T-helper 22 cell (primary cell): Measurements from ENCODE around the gene SYNE2.
"Not testable (repeated sequence)": the region's sequence is repeated elsewhere in the genome, so short reads cannot be mapped to it uniquely, and the experiment has no call there.

Experiments
- DNase-seq: peaks from one replicate; pipeline ENCODE4 v3.0.0-alpha.2; 2020; ENCODE audit warnings: low read depth

Gene SYNE2

DNA sequence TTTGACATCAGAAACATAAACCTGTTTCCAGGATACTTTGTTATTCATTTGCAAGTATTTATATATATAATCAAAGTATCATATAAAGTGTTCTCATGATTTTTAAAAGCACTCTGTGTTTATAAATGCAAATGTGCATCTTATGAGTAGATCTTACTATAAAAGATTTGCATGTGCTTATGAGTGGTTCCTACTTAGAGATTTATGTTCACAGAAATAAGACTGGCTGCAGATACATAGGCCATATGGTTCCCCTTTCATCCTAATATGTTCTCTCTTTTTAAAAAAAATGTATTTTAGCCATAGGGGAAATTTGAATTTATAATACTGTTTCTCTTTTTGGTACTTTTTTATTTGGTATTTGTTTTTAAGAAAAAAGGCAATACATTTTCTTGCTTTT is 267.2 kb downstream of the SYNE2 start:
- DNase-seq = no peak

DNA sequence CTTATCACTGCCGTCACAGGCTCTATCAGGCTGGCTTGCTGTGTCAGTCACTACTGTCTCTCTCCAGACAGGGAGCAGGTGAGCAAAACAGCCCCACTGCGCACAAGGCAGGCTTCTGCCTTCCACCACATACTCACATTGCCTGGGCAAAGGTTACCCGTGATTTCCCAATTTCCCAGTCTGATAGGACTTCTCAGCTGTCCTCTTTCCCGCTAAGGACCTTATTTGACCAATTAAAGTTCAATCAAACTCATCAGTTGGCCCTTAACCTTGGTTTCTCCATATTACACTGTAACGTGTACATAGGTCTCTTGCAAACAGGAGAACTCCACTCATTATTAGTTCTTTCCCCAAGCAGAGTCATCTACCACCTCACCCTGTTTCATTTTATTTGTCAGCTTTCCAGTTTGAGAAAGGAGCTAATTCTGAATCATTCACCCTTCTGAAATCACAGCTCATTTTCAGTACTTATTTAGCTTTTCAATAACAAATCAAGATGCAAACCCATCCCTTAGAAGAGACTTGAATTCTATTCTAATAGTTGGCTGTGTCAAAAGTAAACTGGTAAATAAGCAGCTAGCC is 270.5 kb downstream of the SYNE2 start:
- no peak for DNase-seq

DNA sequence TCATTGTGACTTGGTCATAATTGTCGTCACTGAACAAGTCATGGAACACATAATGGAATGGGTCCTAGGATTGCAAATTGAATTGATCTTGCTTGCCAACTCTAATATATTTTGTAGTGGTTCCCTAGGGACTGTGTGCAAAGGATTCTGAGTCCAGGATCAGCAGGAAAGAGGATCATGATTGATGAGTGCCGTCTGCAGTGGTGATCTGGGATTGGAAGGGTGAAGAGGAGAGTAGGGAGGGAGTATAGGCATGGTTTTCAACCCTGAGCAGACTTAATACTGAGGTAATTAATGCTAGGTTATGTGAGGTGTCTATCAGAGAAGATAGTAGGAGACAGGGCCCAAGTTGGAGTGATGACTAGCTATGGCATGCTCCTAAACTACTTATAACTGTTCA is 272.5 kb downstream of the SYNE2 start:
- no peak for DNase-seq

DNA sequence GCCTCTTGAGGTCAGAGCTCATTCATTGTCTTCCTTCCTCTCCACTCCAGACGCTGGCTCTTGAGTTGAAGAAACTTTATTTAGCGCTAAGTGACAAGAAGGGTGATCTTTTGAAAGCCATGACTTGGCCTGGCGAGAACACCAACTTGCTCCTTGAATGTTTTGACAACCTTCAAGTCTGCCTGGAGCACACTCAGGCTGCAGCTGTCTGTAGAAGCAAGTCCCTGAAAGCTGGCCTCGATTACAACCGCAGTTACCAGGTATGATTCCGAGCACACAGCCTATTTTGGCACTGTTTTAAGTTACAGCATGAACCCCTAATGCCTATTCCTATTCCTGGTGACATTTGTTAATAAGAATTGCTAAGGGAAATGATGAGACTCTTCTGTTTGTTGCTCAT is 273.7 kb downstream of the SYNE2 start:
- DNase-seq = no peak

DNA sequence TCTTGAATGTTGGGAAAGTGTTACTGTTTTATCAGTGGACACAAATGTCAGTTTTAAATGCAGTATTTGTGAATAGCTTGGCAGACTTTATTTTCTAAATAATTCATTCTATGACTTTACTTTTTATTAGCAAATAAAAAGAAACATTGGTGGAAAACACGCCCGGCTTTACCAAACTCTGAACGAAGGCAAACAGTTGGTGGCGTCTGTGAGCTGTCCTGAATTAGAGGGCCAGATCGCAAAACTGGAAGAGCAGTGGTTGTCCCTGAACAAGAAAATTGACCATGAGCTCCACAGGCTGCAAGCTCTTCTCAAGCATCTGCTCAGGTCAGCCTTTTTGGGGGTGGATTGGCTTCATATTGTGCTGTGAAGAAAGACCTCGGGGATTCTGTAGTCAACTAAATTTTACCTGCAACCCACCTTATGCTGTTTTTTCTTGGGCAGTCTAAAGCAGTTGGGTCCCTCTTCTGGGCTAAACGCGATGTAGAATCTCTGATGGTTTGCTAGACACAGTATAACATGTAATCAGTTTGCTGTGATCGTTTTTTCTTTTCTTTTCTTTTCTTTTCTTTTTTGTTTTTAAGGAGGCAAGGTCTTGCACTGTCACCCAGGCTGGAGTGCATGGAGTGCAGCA is 285.0 kb downstream of the SYNE2 start:
- DNase-seq = no peak

DNA sequence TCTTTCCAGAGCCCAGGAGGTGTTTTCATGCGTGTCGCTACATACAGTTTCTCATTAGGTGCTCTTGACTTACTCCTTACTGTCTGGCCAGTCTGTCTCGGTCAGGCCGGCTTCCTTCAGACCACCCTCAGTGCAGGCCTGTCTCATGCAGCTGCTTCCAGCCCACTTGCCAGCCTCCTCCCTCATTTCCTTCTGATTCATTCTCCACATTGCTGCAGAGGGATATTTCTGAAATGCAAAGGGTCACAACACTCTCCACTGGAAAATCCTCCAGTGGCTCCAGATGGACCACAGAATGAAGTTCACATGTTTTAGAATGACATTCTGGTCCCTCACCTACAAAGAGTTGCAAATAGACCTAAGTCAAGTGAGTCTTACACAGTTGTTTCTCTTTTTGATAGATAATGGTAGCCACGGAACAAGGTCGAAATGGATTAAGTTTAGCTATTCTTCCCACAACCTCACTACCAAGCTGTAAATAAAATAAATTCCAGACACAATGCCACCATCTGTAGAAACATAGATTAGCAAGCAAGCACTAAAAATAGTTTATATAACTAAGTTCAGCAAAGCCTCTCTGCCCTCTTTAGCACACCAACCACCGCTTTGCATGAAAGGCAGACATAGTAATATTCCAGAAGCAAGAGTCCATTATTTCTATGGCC is 294.5 kb downstream of the SYNE2 start:
- no peak for DNase-seq

DNA sequence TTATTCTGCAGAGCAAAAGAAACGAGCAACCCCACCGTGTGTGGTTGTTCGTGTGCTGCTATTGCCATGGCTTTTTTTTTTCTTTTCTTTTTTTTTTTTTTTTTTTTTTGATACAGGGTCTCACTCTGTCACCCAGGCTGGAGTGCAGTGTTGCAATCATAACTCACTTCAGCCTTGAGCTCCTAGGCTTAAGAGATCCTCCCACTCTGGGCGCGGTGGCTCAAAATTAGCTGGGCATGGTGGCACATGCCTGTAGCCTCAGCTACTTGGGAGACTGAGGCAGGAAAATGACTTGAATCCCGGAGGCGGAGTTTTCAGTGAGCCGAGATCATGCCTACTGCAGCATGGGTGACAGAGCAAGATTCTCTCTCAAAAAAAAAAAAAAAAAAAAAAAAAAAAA is 297.1 kb downstream of the SYNE2 start:
- no peak for DNase-seq

DNA sequence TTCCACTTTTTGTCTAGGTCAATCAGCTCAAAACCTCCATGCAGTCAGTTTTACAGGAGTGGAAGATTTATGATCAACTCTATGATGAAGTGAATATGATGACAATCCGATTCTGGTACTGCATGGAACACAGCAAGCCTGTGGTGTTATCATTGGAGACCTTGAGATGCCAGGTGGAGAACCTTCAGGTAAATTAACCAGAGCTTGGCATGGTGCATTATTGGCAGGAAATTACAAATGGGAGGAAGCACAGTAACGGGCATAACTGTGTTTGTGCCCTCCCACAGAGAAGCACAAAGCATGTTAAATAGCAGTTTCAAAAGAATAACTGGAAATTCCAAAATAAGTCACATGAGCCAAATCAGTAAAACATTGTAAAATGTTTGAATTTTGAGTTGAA is 305.8 kb downstream of the SYNE2 start:
- DNase-seq = no peak

DNA sequence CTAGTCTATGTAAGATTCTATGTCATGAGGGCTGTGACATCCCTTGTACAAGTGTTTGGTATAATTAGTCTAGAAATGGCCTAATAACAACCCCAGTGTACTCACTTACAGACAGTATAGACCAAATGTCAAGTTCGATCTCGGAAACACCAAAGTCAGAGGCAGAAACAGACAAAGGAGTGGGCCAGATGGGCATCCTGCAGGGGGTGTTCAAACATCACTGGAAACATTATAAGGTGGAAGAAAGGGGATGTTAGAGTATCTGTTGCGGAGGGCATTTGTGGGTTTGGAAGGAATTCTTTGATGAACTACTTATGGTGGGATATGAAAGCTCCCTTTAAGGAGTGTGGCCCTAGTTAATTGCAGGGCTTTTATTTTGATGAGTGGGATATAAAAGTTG is 306.8 kb downstream of the SYNE2 start:
- DNase-seq = no peak

DNA sequence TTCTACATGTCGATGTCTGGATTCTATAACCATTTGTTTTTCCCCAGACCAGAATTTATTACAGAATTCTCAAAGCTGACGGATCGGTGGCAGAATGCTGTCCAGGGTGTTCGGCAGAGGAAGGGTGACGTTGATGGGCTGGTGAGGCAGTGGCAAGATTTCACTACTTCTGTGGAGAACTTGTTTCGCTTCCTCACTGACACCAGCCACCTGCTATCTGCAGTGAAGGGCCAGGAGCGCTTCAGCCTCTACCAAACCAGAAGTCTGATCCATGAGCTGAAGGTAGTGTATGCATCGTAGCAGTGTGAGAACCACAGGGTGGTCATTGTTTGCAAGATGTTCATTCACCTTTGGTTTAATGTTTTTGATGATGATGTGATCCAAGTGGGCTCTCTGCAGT is 317.4 kb downstream of the SYNE2 start:
- no peak for DNase-seq

DNA sequence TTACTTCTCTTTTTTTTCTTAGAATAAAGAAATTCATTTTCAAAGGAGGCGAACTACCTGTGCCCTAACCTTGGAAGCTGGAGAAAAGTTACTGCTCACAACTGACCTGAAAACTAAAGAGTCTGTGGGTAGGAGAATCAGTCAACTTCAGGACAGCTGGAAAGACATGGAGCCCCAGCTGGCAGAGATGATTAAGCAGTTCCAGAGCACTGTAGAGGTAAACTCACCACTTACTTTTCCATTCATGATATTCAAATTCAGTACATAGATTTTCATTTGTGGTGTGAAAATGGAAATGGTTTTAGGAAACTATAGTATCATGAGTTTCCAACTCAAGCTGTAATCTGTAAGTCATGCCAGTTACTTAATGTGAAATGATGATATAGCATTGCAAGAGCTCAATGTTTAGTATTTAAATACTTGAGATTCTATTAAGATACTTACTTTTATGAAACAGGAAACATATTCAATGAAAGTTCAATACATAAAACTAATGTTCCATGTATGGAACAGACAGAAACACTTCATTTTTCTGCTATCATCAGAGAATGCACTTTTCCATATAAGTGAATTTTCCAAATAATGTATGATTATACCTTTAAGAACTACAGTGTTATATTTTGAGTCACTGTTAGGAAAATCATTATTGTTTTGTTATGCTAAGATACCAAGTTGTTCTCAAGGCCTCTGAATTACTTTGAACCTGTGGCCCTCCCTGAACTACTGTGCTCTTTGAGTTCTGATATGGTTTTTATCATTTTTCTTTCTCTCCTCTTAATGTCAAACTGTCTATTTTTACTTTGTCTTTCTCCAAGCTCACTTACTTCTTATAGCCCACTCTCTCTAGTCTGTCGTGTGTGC is 322.3 kb downstream of the SYNE2 start:
- no peak for DNase-seq

DNA sequence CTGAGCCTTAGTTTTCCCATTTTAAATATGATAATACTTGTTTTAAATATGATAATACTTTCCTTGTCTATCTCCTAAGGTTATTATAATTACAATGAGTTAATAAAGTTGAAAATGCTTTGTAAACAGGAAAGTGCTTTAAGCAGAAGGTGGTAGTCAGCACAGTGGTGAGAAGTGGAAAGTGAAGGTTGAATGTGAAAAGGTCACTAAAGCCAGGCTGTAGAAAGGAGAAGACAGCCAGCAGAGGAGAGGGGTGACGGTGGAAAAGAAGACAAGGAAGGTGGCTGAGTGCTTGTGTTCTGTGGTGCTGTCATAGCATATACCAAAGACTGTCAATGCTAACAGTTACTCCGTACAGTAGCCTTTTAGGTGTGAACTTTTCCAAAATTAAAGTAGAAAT is 323.5 kb downstream of the SYNE2 start:
- DNase-seq = no peak

DNA sequence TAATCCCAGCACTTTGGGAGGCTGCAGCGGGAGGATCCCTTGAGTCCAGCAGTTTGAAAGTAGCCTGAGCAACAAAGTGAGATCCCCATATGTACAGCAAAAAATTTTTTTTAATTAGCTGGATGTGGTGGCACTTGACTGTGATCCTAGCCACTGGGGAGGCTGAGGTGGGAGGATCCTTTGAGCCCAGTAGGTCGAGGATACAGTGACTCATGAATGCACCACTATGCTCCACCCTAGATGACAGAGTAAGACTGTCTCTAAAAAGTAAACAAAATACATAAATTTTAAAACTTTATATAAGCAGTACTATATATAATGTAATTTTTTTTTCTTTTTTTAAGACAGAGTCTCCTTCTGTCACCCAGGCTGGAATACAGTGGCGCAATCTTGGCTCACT is 326.0 kb downstream of the SYNE2 start:
- no peak for DNase-seq

DNA sequence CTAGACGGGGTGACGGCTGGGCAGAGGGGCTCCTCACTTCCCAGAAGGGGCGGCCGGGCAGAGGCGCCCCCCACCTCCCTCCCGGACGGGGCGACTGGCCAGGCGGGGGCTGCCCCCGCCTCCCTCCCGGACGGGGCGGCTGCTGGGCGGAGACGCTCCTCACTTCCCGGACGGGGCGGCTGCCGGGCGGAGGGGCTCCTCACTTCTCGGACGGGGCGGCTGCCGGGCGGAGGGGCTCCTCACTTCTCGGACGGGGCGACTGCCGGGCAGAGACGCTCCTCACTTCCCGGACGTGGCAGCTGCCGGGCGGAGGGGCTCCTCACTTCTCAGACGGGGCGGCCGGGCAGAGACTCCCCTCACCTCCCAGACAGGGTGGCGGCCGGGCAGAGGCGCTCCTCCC is 330.1 kb downstream of the SYNE2 start:
- not testable (repeated sequence) for DNase-seq

DNA sequence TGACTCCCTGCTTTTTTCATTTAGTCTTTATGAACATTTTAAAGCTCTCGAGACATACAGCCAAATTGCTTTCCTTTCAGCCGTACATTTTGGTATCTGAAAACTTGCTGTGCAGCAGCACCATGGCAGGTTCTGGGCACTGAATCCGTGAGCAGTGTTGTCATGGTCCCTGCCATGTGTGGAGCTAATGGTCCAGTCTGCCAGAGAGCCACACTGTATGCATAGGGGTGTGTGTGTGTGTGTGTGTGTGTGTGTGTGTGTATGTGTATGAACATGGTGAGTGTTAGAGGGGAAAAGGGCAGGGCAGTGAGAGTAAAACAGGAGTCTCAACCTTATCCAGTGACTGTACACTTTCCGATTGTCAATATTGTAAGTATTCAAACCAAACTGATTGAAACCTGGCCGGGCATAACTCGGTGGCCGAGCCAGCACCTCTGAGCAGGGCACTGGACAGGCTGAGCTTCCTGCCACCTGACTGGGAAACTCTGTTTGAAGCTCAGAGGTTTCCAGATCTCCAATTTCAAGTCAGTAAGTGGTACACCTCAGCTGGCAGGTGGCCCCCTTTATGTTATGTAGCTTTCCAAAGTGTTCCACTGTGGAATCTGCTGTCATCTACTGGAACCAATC is 331.4 kb downstream of the SYNE2 start:
- DNase-seq = no peak

DNA sequence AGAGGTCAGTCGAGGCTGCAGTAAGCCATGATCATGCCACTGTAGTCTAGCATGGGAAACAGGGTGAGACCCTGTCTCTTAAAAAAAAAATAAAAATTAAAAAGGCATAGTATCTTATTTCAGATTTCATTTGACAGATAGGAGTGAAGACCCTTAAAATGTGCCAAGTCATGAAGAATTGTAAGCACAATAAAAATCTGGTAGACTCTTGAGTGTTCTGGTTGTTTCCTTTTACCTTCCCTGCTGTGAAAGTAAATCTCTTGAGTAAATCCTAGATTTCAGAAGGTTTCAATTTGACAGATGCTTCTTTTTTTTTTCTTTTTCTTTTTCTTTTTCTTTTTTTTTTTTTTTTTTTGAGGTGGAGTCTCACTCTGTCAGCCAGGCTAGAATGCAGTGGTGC is 332.4 kb downstream of the SYNE2 start:
- no peak for DNase-seq

DNA sequence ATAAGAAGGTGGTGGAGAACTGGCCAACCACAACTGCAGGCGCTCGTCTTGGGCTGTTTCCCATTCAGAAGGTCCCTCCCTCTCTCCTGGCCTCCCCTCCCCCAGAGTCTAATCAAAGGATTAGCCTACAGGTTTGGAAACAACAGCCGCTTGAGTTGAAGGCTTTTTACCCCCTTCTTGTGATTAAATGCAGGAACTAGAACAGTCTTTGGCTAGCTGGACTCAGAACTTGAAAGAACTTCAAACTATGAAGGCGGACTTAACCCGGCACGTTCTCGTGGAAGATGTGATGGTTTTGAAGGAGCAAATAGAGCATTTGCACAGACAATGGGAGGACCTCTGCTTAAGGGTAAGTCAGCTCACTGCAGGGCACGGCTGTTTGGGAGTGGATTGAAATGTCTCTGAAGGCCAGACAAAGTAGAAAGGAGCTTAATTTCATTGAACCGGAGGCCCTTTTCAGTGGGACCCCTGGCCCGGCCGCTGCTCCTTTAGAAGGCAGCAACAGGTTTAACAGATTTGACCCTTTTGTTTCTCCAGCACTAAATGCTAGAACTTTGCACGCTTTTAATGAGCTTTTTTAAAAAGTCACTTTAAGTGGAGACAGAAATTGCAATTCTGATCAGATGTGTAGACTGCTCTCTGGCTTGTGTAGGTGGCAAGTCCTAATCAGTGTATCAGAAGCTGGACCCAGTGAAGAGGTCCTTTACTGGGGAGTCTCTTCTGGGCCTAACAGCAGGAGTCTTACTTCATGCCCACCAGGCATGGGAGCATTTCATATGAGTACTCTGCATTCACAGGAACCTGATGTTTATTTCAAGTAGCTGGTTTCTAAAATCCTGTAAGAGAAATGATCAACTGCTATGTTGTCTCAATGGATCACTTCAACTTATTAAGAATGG is 333.7 kb downstream of the SYNE2 start:
- no peak for DNase-seq

DNA sequence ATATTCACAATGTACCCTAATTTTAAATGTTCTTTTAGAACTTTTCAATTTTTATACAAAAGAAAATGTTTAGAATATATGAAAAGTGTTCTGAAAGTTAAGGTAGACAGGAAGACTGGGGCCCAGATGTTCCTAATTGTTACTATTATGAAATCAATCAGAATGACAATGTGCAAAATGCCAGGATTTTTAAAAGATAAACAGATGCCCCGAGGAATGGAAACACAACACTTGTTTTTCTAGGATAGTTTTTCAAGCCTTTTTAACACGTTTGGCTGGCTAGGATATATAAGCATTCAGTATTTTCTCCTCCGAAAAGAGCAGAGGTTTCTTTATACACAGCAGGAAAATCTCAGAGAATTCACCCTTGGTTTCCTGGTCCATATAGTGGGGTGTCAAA is 334.5 kb downstream of the SYNE2 start:
- no peak for DNase-seq

DNA sequence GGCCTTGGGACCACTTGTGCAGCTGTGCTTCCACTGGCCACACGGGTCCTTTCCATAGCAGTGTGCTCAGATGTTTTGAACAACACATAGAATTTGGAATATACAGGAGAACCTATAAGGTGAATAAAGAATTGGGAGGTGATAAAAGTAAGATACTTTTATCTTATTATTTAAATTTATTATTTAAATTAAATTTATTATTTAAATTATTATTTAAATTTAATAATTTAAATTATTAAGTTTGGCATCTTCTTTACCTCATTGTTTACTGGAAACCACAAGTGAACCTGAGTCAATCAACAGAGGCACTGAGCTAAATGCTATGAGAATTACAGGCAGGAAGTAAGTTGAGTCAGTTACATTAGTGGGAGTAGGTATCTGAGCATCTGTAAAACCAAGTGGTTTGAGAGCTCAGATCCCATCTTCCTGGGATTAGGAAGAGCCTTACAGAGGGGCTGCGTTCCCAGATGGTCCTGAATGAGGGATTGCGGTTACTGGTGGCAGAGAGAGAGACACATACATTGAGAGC is 338.2 kb downstream of the SYNE2 start:
- DNase-seq = no peak

DNA sequence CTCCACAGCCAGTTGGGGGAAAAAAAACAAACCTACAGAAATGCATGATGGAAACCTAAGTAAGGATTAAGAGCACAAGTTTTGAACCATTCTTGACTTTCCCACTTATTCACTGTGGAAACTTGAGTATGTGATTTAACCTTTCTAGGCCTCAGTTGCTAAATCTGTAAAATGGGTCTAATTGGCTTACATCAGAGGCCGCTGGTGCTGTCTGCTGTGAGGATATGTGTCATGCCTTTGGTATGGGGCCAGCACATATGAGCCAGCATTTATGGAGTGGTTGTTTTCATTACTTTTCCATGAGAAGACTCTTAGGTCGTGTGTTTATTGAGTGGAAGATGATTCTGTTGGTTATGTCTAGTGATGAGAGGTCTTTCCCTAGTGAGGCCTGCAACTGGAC is 339.0 kb downstream of the SYNE2 start:
- no peak for DNase-seq

DNA sequence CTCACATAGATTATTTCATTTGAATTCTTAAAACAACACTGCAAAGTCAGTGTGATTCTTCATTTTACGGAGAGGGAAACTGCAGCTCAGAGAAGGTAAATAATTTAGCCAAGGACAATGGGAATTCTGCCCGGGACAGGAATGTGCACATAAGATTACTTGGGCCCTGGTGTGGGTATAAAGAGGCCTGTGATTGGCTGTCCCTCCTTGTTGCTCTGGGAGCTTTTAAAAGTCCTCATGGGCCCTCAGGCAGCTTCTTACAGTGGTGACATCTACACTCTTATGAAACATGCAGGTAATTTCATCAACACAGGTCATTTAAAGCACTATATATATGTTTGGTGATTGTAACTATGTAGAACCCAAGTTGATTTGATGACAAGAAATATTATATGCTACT is 341.0 kb downstream of the SYNE2 start:
- no peak for DNase-seq
